SK-N-SH (cell line): ENCODE measurements around the gene TXN2.

Experiments
- EP300 ChIP-seq, 2 experiments: IDR thresholded peaks; 2 replicates each; pipeline versions ENCODE4 v1.4.0 to v1.6.1; 2012; ENCODE audit warnings: borderline replicate concordance in 1 of 2, low read depth in 1 of 2, low read length in 1 of 2
- EZH2phosphoT487 ChIP-seq: fragments of 200-600 bp; sonication (generic); IDR thresholded peaks from 2 replicates; pipeline ENCODE4 v1.6.1; 2017; ENCODE audit warnings: low read depth, mixed run types, mild to moderate bottlenecking, antibody characterized with exemption, moderate library complexity, borderline replicate concordance
- FOSL2 ChIP-seq: IDR thresholded peaks from 2 replicates; pipeline ENCODE4 v1.4.0; 2012; ENCODE audit warnings: low read depth, mild to moderate bottlenecking, moderate library complexity, borderline replicate concordance
- FOXM1 ChIP-seq: IDR thresholded peaks from 2 replicates; pipeline ENCODE4 v1.4.0; 2012; ENCODE audit warnings: low read depth, mild to moderate bottlenecking
- POLR2AphosphoS5 ChIP-seq: IDR thresholded peaks from 2 replicates; pipeline ENCODE4 v1.6.1; 2012; ENCODE audit warnings: low read depth, low read length
- RFX5 ChIP-seq: IDR thresholded peaks from 2 replicates; pipeline ENCODE4 v1.6.1; 2012; ENCODE audit warnings: mild to moderate bottlenecking, improper control_type of control experiment, low read length
- TAF1 ChIP-seq: IDR thresholded peaks from 2 replicates; pipeline ENCODE4 v1.6.1; 2012; ENCODE audit warnings: low read depth, mild to moderate bottlenecking, low read length, moderate library complexity, borderline replicate concordance
- TCF12 ChIP-seq: IDR thresholded peaks from 2 replicates; pipeline ENCODE4 v1.4.0; 2012
- TEAD4 ChIP-seq: IDR thresholded peaks from 2 replicates; pipeline ENCODE4 v1.4.0; 2012; ENCODE audit warnings: mild to moderate bottlenecking, borderline replicate concordance; ENCODE audit not compliant: insufficient read depth
- YY1 ChIP-seq: IDR thresholded peaks from 2 replicates; pipeline ENCODE4 v1.4.0; 2012; ENCODE audit warnings: low read depth, mild to moderate bottlenecking
- TF ChIP-seq, protein P1 (sequence below): fragments of 200-600 bp; sonication (generic); IDR thresholded peaks from 2 replicates; pipeline ENCODE4 v1.6.1; 2017; ENCODE audit warnings: antibody characterized with exemption, mild to moderate bottlenecking, moderate library complexity
- TF ChIP-seq, protein P2 (sequence below): IDR thresholded peaks from 2 replicates; pipeline ENCODE4 v1.6.1; 2012; ENCODE audit warnings: mild to moderate bottlenecking, low read depth, low read length, moderate library complexity
- TF ChIP-seq, protein P3 (sequence below): IDR thresholded peaks from 2 replicates; pipeline ENCODE4 v1.4.0; 2012; ENCODE audit warnings: low read depth

DNA sequence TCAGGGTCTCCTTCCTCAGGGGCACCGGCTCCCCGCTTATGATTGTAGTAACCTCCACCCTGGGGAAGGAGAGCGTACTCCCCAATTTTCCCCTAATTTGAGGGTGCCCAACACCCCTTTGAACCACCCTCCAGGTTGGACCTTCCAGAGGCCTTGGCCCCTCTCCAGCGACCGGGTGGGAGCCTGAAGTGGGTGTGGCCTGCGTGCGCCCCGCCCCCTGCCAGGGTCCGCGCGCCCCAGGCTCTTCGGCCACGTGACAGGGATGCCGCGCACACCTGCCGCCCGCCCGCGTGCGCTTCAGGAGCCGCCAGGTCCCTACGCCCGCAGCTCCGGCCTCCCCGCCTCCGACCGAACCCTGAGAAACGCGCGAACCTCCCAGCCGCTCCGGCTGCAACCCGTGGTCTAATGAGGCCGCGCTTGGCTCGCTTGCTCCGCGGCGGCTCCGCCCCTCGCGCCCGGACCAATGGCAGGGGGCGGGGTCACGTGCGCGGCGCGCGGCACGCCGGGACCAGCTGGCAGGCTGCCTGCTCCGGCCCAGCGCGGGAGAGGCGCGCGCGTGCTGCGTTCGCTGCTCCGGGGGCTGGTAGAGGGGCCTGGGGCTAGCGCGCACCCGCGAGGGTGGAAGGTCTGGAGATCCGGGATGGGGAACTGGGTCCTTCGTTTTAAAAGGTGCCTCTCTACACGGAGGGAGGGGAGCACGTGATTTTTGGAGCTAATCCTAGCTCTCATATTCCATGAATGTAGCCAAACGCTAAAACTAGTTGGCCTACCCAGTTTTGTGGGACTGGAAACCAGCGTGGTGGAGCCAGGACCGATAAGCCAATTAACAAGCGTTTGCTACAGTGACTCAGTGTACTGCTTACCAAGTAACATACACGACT is 25.4 kb upstream of the TXN2 start, which contains the start of gene FOXRED2:
- TF ChIP-seq FOSL2 (no peak), POLR2AphosphoS5 (peak; percentile 66; the same call in 1 of the 2 replicates), YY1 (no peak), TCF12 (no peak), TEAD4 (no peak), EZH2phosphoT487 (no peak), RFX5 (no peak), EP300 (IDR thresholded peaks at IDR 0.05; ENCODE audit: borderline replicate concordance in 1 of 2, low read depth in 1 of 2, low read length in 1 of 2) (no peak), TAF1 (peak; percentile 81; the same call in 1 of the 2 replicates), FOXM1 (no peak)
- TF ChIP-seq, protein P1, sequence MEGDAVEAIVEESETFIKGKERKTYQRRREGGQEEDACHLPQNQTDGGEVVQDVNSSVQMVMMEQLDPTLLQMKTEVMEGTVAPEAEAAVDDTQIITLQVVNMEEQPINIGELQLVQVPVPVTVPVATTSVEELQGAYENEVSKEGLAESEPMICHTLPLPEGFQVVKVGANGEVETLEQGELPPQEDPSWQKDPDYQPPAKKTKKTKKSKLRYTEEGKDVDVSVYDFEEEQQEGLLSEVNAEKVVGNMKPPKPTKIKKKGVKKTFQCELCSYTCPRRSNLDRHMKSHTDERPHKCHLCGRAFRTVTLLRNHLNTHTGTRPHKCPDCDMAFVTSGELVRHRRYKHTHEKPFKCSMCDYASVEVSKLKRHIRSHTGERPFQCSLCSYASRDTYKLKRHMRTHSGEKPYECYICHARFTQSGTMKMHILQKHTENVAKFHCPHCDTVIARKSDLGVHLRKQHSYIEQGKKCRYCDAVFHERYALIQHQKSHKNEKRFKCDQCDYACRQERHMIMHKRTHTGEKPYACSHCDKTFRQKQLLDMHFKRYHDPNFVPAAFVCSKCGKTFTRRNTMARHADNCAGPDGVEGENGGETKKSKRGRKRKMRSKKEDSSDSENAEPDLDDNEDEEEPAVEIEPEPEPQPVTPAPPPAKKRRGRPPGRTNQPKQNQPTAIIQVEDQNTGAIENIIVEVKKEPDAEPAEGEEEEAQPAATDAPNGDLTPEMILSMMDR: no peak
- TF ChIP-seq, protein P2, sequence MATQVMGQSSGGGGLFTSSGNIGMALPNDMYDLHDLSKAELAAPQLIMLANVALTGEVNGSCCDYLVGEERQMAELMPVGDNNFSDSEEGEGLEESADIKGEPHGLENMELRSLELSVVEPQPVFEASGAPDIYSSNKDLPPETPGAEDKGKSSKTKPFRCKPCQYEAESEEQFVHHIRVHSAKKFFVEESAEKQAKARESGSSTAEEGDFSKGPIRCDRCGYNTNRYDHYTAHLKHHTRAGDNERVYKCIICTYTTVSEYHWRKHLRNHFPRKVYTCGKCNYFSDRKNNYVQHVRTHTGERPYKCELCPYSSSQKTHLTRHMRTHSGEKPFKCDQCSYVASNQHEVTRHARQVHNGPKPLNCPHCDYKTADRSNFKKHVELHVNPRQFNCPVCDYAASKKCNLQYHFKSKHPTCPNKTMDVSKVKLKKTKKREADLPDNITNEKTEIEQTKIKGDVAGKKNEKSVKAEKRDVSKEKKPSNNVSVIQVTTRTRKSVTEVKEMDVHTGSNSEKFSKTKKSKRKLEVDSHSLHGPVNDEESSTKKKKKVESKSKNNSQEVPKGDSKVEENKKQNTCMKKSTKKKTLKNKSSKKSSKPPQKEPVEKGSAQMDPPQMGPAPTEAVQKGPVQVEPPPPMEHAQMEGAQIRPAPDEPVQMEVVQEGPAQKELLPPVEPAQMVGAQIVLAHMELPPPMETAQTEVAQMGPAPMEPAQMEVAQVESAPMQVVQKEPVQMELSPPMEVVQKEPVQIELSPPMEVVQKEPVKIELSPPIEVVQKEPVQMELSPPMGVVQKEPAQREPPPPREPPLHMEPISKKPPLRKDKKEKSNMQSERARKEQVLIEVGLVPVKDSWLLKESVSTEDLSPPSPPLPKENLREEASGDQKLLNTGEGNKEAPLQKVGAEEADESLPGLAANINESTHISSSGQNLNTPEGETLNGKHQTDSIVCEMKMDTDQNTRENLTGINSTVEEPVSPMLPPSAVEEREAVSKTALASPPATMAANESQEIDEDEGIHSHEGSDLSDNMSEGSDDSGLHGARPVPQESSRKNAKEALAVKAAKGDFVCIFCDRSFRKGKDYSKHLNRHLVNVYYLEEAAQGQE: no peak
- TF ChIP-seq, protein P3, sequence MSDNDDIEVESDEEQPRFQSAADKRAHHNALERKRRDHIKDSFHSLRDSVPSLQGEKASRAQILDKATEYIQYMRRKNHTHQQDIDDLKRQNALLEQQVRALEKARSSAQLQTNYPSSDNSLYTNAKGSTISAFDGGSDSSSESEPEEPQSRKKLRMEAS: peak; percentile 94; the same call in 1 of the 2 replicates
